ENCODE data around the gene MAGI2.
"Not testable (repeated sequence)": the region's sequence is repeated elsewhere in the genome, so short reads cannot be mapped to it uniquely, and the experiment has no call there.

MAGI2 gene

DNA sequence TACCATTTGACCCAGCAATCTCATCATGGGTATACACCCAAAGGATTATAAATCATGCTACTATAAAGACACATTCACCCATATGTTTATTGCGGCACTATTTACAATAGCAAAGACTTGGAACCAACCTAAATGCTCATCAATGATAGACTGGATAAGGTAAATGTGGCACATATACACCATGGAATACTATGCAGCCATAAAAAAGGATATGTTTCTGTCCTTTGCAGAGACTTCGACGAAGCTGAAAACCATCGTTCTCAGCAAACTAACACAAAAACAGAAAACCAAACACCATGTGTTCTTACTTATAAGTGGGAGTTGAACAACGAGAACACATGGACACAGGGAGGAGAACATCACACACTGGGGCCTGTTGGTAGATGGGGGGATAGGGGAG, 1131.2 kb downstream of the MAGI2 start:
- DNase-seq: not testable (repeated sequence)

DNA sequence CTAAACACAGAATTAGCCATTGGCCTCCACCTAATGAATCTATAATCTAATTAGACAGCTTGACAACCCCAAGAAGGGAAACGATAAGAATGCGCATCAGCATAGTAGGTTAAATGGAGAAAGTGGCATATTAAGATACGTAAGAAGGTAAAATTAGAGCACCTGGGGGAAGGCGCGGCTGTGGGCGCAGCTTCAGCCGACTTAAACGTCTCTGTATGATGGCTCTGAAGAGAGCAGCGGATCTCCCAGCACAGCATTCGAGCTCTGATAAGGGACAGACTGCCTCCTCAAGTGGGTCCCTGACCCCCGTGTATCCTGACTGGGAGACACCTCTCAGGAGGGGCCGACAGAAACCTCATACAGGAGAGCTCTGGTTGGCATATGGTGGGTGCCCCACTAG, 1136.1 kb downstream of the MAGI2 start:
- DNase-seq: no peak

DNA sequence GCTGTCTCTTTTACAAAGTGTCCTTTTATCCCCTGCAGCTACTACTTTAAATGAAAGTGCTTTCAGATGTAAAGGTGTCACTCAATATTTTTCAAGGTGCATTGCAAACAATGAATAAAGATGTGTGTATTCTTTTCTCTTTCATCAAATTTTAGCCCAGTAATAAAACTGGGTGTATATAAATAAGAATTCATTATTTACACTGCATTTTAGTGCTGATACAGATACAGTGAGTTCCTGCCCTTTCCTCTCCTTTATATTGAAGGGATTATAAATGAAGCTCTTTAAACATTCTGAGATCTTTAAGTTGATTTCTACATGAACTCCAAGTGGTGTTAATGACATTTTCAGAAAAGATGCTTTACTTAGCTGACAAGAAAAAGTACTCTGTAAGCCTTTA, 1137.4 kb downstream of the MAGI2 start:
- no peak for DNase-seq

- no peak for DNase-seq
Observed at GRCh38 chr7:78315119-78315518, 1138.3 kb downstream of the MAGI2 start.

GRCh38 chr7:78311181-78311580, 1142.3 kb downstream of the MAGI2 start:
- DNase-seq: no peak

GRCh38 chr7:78307892-78308291, 1145.6 kb downstream of the MAGI2 start:
- no peak for DNase-seq

DNA sequence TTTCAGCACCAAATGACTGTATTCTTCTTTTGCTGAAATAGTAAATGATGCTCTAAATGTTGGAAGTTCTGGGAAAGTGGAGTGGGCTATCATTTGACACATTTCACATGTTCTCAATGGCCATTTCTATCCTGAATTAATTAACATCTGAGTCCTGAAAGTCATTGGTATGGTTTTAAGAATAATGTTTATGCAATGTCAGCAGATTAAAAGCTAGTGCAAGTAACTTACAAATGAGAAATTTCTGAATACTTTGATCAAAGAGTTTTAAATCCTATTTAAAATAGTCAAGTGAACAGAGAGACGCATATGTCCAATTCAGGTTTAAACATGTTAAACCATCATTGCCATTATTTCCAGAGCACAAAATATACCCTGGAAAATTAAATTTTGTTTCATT, 1146.8 kb downstream of the MAGI2 start:
- DNase-seq: no peak

DNA sequence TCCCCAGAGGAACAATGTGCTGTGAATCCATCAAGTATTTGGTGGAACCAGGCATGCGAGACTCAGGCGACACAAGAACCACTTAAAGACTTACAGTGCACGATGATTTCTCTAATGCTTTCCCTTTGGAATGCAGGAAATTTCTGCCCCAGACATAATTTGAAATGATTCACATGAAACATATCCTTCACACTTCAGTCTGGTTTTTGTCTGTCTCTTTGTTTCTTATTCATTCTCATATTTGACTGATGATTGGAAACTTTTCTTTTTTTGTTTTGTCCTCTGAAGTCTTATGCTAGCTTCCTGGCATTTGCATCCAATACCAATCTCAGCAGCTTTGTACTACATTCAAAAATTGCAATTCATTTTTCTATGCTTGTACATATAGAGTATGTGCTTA, 1152.1 kb downstream of the MAGI2 start:
- DNase-seq: no peak

DNA sequence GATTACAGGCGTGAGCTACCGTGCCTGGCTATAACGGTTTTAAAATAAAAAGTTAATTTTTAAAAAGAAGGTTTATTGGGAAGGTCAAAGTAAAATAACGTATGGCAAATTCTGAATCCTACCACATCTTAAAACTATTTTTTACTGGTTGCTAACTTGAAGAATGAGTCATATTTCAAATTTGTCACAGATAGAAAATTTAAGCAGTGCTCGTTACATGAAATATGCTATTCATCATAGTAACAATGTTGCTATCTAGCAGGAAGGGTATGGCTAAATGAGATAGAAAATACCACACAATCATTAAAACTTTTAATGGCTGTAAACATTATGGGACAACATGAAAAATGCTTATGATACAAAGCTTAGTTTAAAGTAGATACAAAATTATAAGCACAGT, 1154.4 kb downstream of the MAGI2 start:
- no peak for DNase-seq

- DNase-seq: no peak
Observed at GRCh38 chr7:78296644-78297371, 1156.7 kb downstream of the MAGI2 start.

GRCh38 chr7:78296046-78296597, 1157.3 kb downstream of the MAGI2 start:
- DNase-seq: no peak

- DNase-seq: not testable (repeated sequence)
Observed at GRCh38 chr7:78289471-78289870, 1164.0 kb downstream of the MAGI2 start.

DNA sequence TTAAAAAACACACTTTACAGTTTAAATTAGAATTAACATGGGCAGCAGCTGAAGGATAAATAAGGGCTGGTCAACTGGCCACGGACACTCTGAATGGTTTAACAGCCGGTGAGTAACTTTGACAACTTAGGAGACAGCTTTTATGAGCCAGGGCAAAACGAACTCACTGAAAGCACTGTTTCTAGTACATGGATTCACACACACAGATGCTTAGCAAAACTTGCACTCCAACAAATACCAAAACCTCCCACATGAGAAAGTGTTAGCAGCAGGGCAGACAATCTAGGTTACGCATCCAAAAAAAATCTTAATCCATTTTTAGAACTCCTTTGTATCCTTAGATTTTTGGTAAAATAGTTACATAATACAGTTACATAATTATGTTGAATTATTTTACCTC, 1168.5 kb downstream of the MAGI2 start:
- no peak for DNase-seq

- no peak for DNase-seq
Observed at GRCh38 chr7:78280276-78280675, 1173.2 kb downstream of the MAGI2 start.

DNA sequence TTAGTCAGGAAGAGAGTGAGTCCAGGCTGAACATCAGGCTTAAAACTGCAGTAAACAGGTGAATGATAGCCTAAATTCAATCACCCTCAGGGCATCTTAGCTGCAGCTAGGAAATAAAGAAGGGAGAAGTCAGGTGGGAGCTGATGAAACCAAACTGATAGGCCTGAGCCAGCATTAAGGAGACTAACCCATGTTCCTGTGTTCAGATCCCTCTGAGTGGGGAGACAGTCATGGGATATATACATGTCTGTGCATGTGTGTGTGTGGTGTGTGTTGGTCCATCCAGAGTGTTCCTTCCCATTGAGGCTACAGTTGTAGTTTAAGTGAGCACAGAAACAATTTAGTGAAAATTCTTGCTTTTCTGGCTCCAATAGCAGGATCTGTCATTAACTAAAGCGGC, 1174.0 kb downstream of the MAGI2 start:
- no peak for DNase-seq

DNA sequence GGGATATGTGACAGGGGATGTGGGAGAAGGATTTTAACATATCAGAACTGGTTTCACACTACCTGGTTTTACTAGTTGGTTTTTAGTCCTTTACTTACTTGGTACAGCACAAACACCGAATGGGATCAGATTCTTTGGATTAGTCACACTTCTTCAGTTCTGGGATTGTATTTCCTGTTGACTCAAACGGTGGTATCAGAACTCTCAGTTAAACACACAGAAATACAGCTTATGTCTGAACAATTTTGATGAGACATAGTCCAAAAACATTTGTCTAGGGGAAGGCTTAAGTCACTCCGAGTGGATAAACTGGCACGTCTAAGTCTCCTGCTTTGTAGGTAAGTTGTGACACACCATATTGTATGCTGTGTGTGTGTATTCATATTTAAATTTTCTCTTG, 1174.4 kb downstream of the MAGI2 start:
- no peak for DNase-seq

DNA sequence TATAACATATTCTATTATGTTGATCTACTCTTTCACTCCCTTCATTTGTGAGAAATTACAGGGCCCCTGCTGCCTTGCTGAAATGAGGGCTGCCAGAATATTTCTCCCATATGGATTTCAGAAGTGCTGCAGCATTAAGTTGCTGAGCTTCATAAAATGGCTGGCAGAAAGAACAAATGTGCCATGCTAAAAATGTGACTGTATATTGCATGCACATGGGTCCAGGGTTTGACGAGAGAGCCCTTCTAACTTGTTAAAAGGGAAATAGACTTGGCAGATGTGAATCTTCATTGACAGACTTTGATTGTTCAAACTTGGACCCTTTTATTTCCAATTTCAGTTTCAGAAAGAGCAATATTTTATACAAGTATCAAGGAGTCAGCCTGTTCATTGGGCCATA, 1186.3 kb downstream of the MAGI2 start:
- DNase-seq: no peak

GRCh38 chr7:78265486-78265885, 1188.0 kb downstream of the MAGI2 start:
- DNase-seq: no peak

- no peak for DNase-seq
Observed at GRCh38 chr7:78265071-78265470, 1188.4 kb downstream of the MAGI2 start.

DNA sequence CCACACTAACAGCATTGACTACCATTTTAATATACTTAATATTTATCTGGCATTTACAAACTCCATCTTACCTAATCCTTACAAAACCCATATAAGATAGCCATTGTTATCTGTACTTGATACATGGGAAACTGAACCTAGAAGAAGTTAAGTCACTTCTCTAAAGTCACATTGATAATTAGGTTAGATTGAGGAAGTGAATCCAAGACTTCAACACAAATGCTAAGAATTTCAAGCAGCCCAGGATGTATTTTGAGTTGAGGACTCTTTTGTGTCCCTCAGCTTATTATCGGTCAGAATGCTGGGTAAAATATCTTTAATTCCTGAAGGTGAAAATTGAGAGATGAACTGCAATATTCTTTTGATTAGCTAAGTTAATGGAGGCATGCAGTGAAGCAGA, 1189.4 kb downstream of the MAGI2 start:
- DNase-seq: no peak

DNA sequence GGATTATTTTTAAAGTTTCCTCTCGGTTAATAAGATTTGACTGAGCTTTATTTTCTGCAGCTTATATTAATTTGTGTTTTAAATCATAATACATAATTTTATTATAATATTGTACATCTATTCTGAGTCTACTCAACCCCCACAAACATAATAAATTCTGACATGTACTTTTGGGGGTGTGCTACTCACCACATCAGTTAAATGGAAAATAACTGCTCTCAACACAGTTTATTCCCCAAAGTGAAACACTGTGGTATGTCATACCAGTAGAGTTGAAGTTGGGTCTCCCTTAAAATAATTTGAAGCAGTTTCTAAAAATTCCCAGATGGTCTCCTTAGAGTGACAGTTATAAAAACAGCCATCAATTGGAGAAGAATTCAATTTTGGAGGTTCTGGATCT, 1191.7 kb downstream of the MAGI2 start:
- DNase-seq: no peak

DNA sequence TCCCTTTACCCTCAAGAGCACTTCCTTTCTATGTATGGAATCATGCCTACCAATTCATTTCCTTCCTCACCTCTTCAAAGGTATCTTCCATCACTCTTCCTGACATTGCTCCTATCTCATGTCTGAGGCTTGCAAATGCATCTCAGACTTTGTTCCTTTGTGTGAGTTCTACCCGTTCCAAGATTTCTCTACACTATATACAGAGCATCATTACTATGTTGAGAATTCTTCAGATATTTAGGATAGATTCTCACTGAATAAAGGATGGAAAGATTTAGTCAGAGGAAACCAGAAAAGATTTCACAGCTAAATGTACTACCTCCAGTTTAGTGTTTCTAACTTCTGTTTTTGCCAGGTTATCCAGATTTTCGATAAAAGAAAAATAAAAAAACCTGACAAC, 1192.2 kb downstream of the MAGI2 start:
- no peak for DNase-seq

DNA sequence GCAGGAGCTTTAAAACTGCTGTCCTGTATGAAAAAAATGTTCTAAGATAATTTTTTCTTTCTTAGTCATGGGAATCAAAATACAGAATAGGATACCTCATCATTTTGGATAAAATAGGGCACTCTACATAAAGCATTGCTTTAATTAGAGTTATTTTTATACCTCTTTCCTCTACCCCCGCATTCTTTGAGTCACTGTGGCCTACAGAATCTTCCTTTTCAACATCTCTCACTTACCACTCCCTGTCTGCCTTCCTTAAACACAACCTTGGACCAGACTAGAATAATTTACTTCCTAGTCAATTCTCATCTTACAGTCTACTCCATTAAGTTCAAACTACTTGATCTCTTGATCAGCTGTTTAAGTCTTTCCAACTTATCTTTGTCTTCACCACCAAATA, 1192.6 kb downstream of the MAGI2 start:
- DNase-seq: no peak

DNA sequence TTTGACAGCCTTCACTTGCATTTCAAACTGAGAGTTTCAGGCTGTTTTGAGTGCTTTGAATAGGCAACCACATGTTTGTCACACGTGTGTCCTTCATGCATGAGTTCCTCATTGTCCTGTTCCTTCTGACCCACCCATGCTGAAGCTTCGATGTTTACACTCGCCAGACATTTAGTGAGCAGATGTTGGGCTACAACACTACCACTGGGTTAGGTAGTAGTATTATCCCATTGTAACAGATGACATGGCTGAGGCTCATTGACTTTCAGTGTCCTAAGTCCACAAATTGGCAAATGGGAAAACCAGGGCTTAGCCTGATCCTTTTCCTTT, 1198.8 kb downstream of the MAGI2 start:
- DNase-seq: no peak

Measured in cortex of kidney (tissue), 1 donor.